LNCaP clone FGC (cell line): Measurements from ENCODE around the gene IDH3A.
A peak's percentile ranks its signal among the peaks of the same experiment; 100 is the strongest.

Experiments used
- DNase-seq: peaks from one replicate; pipeline ENCODE4 v3.0.0-alpha.2; 2011; ENCODE audit warnings: low read depth
- H3K4me3 ChIP-seq: 2 replicates; pipeline ENCODE4 v1.5.1; 2011; ENCODE audit warnings: mild to moderate bottlenecking, low read depth, low read length, control low read depth
- CTCF ChIP-seq: IDR thresholded peaks from 2 replicates; pipeline ENCODE4 v1.5.1; 2012; ENCODE audit warnings: mild to moderate bottlenecking; ENCODE audit not compliant: control insufficient read depth, insufficient read depth; ENCODE audit errors: extremely low read depth

IDH3A gene

GRCh38 chr15:78149068-78149804 lies at the start of gene IDH3A:
Gene IDH3A, plus strand, starts transcription at chr15:78149362. Its CDS starts 42 bp downstream, at chr15:78149404.
- peak; percentile 70 for DNase-seq
- no peak for TF ChIP-seq CTCF

GRCh38 chr15:78100886-78101285 lies 48.3 kb upstream of the IDH3A start:
- DNase-seq, result no peak
- TF ChIP-seq CTCF, result no peak
- H3K4me3 ChIP-seq, result no peak overlapping the region

More at GRCh38 chr15:78149068-78149804, at the start of gene IDH3A:
- H3K4me3 ChIP-seq, result peak within 1 kb of the TSS; percentile 65

- H3K4me3 ChIP-seq, result no peak overlapping the region
- DNase-seq, result peak; percentile 22
- TF ChIP-seq CTCF, result no peak
Observed at GRCh38 chr15:78101423-78102105, 47.6 kb upstream of the IDH3A start.

GRCh38 chr15:78102211-78102610 lies 47.0 kb upstream of the IDH3A start:
- no peak for DNase-seq
- no peak overlapping the region for H3K4me3 ChIP-seq
- TF ChIP-seq CTCF, result no peak

GRCh38 chr15:78102741-78103140 lies 46.4 kb upstream of the IDH3A start:
- no peak for TF ChIP-seq CTCF
- no peak overlapping the region for H3K4me3 ChIP-seq
- DNase-seq, result no peak

- no peak for TF ChIP-seq CTCF
- DNase-seq, result no peak
- no peak overlapping the region for H3K4me3 ChIP-seq
Observed at GRCh38 chr15:78103406-78104118, 45.6 kb upstream of the IDH3A start.
